HCEC 1CT (cell line): ENCODE results near the gene SLC26A6.

Experiments
- DNase-seq: peaks from one replicate; pipeline ENCODE4 v3.0.0-alpha.2; 2017

The SLC26A6 gene

GRCh38 chr3:48661501-48662144, 26.4 kb upstream of the SLC26A6 start:
- DNase-seq = no peak

- no peak for DNase-seq
Observed at GRCh38 chr3:48660800-48661400, 25.6 kb upstream of the SLC26A6 start.

- no peak for DNase-seq
Observed at GRCh38 chr3:48656841-48657281, 21.6 kb upstream of the SLC26A6 start.

GRCh38 chr3:48656061-48656840, 21.0 kb upstream of the SLC26A6 start:
- peak; percentile 30 for DNase-seq

GRCh38 chr3:48655606-48656005, 20.3 kb upstream of the SLC26A6 start:
- no peak for DNase-seq

GRCh38 chr3:48655063-48655462, 19.8 kb upstream of the SLC26A6 start:
- DNase-seq = no peak

- DNase-seq = no peak
Observed at GRCh38 chr3:48652923-48653715, 17.9 kb upstream of the SLC26A6 start.

GRCh38 chr3:48651771-48652170, 16.5 kb upstream of the SLC26A6 start:
- no peak for DNase-seq

- no peak for DNase-seq
Observed at GRCh38 chr3:48650723-48651122, 15.5 kb upstream of the SLC26A6 start.

- no peak for DNase-seq
Observed at GRCh38 chr3:48648188-48648850, 13.1 kb upstream of the SLC26A6 start.

GRCh38 chr3:48647714-48648113, 12.5 kb upstream of the SLC26A6 start:
- DNase-seq = no peak

GRCh38 chr3:48644898-48645760, 9.9 kb upstream of the SLC26A6 start:
- DNase-seq = no peak

- DNase-seq = no peak
Observed at GRCh38 chr3:48642605-48643004, 7.3 kb upstream of the SLC26A6 start.

- no peak for DNase-seq
Observed at GRCh38 chr3:48641396-48641795, 6.1 kb upstream of the SLC26A6 start.

- no peak for DNase-seq
Observed at GRCh38 chr3:48639944-48640606, 4.8 kb upstream of the SLC26A6 start.

GRCh38 chr3:48637305-48637704, 2.0 kb upstream of the SLC26A6 start:
- DNase-seq = no peak

- DNase-seq = no peak
Observed at GRCh38 chr3:48636149-48636655, 941 bp upstream of the SLC26A6 start.

GRCh38 chr3:48634661-48635221, 520 bp downstream of the SLC26A6 start:
- DNase-seq = peak; percentile 47

GRCh38 chr3:48633743-48634142, 1.5 kb downstream of the SLC26A6 start:
- DNase-seq = no peak

- no peak for DNase-seq
Observed at GRCh38 chr3:48633256-48633655, 2.0 kb downstream of the SLC26A6 start.
